ENCODE measurements around the gene GTPBP4. TPM values are rescaled to one million over a fixed set of nuclear protein-coding genes. Genes with fewer than 3 reads are reported as not detected.

Gene GTPBP4
- total and polyA plus RNA-seq, 2 of the 13 experiments (the other 11 are each of a cell fraction or from before 2014, with no cell fraction given): 24.1 to 85.5 TPM

DNA sequence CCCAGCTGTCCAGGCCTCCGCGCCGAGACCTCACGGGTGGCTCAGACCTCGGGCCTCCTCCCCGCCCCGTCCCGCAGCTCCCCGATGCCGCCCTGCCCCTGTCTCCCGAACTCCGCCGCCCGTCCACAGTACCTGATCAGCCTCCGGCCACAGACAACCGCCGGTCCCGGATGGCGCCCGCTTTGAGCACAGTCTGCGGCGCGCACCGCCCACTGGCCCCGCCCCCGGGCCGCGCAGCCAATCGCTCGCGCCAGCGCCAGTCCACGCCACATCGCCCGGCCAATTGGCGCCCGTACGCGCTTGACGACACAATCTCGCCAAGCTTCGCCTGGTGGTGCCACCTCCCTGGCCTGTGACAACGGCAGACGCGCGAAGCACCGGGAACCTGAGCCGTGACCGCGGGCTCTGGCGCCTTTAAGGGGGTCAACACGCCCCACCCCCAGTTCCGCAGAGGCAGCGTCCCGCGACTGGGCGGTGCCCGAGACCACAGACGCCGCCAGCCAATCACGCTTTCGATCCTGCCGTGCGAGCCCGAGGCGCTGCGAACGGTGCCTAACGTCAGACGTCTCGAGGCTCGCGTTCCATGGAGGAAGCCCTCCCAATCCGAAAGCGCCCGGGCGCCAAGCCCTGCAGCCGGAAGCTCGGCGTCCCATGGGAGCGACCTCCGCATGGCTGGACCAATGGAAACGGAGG is 60.6 kb downstream of the GTPBP4 start, which contains the start of gene IDI1 (continued):
- TF ChIP-seq YEATS4 (CRISPR knock-in tag; IDR thresholded peaks at IDR 0.05; ENCODE audit: borderline replicate concordance) (peak; percentile 86), HNF4A (CRISPR knock-in tag; IDR thresholded peaks at IDR 0.05) (no peak), KDM3A (CRISPR knock-in tag; IDR thresholded peaks at IDR 0.05; ENCODE audit: low read depth) (no peak; the same call in 1 of the 2 replicates), ZNF383 (CRISPR knock-in tag; IDR thresholded peaks at IDR 0.05; ENCODE audit: borderline replicate concordance) (no peak), U2AF1 (optimal IDR thresholded peaks at IDR 0.05; ENCODE audit: low read depth, low read length) (peak; percentile 66), ZNF724P (CRISPR knock-in tag; IDR thresholded peaks at IDR 0.05; ENCODE audit: borderline replicate concordance) (peak; percentile 27; the same call in 1 of the 2 replicates)
- TF ChIP-seq, protein P1, sequence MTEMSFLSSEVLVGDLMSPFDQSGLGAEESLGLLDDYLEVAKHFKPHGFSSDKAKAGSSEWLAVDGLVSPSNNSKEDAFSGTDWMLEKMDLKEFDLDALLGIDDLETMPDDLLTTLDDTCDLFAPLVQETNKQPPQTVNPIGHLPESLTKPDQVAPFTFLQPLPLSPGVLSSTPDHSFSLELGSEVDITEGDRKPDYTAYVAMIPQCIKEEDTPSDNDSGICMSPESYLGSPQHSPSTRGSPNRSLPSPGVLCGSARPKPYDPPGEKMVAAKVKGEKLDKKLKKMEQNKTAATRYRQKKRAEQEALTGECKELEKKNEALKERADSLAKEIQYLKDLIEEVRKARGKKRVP (CRISPR knock-in tag; IDR thresholded peaks at IDR 0.05): no peak
- TF ChIP-seq, protein P2, sequence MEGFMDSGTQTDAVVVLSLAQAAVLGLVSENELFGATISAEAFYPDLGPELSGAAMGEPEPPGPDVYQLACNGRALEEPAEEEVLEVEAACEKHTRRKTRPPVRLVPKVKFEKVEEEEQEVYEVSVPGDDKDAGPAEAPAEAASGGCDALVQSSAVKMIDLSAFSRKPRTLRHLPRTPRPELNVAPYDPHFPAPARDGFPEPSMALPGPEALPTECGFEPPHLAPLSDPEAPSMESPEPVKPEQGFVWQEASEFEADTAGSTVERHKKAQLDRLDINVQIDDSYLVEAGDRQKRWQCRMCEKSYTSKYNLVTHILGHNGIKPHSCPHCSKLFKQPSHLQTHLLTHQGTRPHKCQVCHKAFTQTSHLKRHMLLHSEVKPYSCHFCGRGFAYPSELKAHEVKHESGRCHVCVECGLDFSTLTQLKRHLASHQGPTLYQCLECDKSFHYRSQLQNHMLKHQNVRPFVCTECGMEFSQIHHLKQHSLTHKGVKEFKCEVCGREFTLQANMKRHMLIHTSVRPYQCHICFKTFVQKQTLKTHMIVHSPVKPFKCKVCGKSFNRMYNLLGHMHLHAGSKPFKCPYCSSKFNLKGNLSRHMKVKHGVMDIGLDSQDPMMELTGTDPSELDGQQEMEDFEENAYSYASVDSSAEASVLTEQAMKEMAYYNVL (CRISPR knock-in tag; IDR thresholded peaks at IDR 0.05; ENCODE audit: borderline replicate concordance): peak; percentile 86
- TF ChIP-seq, protein P3, sequence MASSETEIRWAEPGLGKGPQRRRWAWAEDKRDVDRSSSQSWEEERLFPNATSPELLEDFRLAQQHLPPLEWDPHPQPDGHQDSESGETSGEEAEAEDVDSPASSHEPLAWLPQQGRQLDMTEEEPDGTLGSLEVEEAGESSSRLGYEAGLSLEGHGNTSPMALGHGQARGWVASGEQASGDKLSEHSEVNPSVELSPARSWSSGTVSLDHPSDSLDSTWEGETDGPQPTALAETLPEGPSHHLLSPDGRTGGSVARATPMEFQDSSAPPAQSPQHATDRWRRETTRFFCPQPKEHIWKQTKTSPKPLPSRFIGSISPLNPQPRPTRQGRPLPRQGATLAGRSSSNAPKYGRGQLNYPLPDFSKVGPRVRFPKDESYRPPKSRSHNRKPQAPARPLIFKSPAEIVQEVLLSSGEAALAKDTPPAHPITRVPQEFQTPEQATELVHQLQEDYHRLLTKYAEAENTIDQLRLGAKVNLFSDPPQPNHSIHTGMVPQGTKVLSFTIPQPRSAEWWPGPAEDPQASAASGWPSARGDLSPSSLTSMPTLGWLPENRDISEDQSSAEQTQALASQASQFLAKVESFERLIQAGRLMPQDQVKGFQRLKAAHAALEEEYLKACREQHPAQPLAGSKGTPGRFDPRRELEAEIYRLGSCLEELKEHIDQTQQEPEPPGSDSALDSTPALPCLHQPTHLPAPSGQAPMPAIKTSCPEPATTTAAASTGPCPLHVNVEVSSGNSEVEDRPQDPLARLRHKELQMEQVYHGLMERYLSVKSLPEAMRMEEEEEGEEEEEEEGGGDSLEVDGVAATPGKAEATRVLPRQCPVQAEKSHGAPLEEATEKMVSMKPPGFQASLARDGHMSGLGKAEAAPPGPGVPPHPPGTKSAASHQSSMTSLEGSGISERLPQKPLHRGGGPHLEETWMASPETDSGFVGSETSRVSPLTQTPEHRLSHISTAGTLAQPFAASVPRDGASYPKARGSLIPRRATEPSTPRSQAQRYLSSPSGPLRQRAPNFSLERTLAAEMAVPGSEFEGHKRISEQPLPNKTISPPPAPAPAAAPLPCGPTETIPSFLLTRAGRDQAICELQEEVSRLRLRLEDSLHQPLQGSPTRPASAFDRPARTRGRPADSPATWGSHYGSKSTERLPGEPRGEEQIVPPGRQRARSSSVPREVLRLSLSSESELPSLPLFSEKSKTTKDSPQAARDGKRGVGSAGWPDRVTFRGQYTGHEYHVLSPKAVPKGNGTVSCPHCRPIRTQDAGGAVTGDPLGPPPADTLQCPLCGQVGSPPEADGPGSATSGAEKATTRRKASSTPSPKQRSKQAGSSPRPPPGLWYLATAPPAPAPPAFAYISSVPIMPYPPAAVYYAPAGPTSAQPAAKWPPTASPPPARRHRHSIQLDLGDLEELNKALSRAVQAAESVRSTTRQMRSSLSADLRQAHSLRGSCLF (CRISPR knock-in tag; IDR thresholded peaks at IDR 0.05; ENCODE audit: borderline replicate concordance): no peak
- TF ChIP-seq, protein P4, sequence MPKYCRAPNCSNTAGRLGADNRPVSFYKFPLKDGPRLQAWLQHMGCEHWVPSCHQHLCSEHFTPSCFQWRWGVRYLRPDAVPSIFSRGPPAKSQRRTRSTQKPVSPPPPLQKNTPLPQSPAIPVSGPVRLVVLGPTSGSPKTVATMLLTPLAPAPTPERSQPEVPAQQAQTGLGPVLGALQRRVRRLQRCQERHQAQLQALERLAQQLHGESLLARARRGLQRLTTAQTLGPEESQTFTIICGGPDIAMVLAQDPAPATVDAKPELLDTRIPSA (CRISPR knock-in tag; IDR thresholded peaks at IDR 0.05; ENCODE audit: borderline replicate concordance): peak; percentile 78; the same call in 1 of the 2 replicates
- TF ChIP-seq, protein P5, sequence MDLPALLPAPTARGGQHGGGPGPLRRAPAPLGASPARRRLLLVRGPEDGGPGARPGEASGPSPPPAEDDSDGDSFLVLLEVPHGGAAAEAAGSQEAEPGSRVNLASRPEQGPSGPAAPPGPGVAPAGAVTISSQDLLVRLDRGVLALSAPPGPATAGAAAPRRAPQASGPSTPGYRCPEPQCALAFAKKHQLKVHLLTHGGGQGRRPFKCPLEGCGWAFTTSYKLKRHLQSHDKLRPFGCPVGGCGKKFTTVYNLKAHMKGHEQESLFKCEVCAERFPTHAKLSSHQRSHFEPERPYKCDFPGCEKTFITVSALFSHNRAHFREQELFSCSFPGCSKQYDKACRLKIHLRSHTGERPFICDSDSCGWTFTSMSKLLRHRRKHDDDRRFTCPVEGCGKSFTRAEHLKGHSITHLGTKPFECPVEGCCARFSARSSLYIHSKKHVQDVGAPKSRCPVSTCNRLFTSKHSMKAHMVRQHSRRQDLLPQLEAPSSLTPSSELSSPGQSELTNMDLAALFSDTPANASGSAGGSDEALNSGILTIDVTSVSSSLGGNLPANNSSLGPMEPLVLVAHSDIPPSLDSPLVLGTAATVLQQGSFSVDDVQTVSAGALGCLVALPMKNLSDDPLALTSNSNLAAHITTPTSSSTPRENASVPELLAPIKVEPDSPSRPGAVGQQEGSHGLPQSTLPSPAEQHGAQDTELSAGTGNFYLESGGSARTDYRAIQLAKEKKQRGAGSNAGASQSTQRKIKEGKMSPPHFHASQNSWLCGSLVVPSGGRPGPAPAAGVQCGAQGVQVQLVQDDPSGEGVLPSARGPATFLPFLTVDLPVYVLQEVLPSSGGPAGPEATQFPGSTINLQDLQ (CRISPR knock-in tag; IDR thresholded peaks at IDR 0.05): no peak
- TF ChIP-seq, protein P6, sequence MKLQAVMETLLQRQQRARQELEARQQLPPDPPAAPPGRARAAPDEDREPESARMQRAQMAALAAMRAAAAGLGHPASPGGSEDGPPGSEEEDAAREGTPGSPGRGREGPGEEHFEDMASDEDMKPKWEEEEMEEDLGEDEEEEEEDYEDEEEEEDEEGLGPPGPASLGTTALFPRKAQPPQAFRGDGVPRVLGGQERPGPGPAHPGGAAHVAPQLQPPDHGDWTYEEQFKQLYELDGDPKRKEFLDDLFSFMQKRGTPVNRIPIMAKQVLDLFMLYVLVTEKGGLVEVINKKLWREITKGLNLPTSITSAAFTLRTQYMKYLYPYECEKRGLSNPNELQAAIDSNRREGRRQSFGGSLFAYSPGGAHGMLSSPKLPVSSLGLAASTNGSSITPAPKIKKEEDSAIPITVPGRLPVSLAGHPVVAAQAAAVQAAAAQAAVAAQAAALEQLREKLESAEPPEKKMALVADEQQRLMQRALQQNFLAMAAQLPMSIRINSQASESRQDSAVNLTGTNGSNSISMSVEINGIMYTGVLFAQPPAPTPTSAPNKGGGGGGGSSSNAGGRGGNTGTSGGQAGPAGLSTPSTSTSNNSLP (IDR thresholded peaks at IDR 0.05; ENCODE audit: low read depth, low read length): no peak
- TF ChIP-seq, protein P7, sequence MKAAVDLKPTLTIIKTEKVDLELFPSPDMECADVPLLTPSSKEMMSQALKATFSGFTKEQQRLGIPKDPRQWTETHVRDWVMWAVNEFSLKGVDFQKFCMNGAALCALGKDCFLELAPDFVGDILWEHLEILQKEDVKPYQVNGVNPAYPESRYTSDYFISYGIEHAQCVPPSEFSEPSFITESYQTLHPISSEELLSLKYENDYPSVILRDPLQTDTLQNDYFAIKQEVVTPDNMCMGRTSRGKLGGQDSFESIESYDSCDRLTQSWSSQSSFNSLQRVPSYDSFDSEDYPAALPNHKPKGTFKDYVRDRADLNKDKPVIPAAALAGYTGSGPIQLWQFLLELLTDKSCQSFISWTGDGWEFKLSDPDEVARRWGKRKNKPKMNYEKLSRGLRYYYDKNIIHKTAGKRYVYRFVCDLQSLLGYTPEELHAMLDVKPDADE (CRISPR knock-in tag; IDR thresholded peaks at IDR 0.05): no peak

All from HepG2 (cell line).